Activated CD8-positive, alpha-beta memory T cell treated with anti-CD3 and anti-CD28 coated beads for 48 hours (primary cell): ENCODE data around the gene KMT5C.

Source experiments
- DNase-seq, 3 experiments: peaks; one replicate each; pipeline ENCODE4 v3.0.0-alpha.2; 2020; ENCODE audit warnings: low read depth in 2 of 3, low spot score in 2 of 3

KMT5C gene

GRCh38 chr19:55339105-55339888 is at the start of gene KMT5C:
Gene KMT5C, plus strand, starts transcription at chr19:55339876. Its CDS starts 2,061 bp downstream, at chr19:55341937.
- peak; percentile 99 to 100 (median 100) for DNase-seq

GRCh38 chr19:55297267-55297666 is 42.4 kb upstream of the KMT5C start:
- no peak for DNase-seq

GRCh38 chr19:55299991-55300390 is 39.7 kb upstream of the KMT5C start:
- no peak for DNase-seq

- no peak for DNase-seq
Observed at GRCh38 chr19:55300886-55301458, 38.7 kb upstream of the KMT5C start.

GRCh38 chr19:55301459-55302317 is 38.0 kb upstream of the KMT5C start:
- peak; percentile 85 to 100 (median 99) for DNase-seq

GRCh38 chr19:55302318-55302703 is 37.4 kb upstream of the KMT5C start:
- no peak for DNase-seq

- no peak for DNase-seq
Observed at GRCh38 chr19:55303477-55303876, 36.2 kb upstream of the KMT5C start.

GRCh38 chr19:55304279-55304978 is 35.2 kb upstream of the KMT5C start:
- DNase-seq = no peak

GRCh38 chr19:55304980-55305379 is 34.7 kb upstream of the KMT5C start:
- no peak for DNase-seq

- peak in 1 of 3 experiments; percentile 22 for DNase-seq
Observed at GRCh38 chr19:55305491-55305890, 34.2 kb upstream of the KMT5C start.

GRCh38 chr19:55305983-55306562 is 33.6 kb upstream of the KMT5C start:
- no peak for DNase-seq

GRCh38 chr19:55306712-55307111 is 33.0 kb upstream of the KMT5C start:
- no peak for DNase-seq

GRCh38 chr19:55308281-55308680 is 31.4 kb upstream of the KMT5C start:
- no peak for DNase-seq

- DNase-seq = no peak
Observed at GRCh38 chr19:55309448-55309847, 30.2 kb upstream of the KMT5C start.

GRCh38 chr19:55310498-55310897 is 29.2 kb upstream of the KMT5C start:
- no peak for DNase-seq

- DNase-seq = no peak
Observed at GRCh38 chr19:55311397-55311796, 28.3 kb upstream of the KMT5C start.

- no peak for DNase-seq
Observed at GRCh38 chr19:55311797-55312196, 27.9 kb upstream of the KMT5C start.

- DNase-seq = no peak
Observed at GRCh38 chr19:55312621-55313512, 26.8 kb upstream of the KMT5C start.

GRCh38 chr19:55314396-55314795 is 25.3 kb upstream of the KMT5C start:
- no peak for DNase-seq
